K562 (cell line): ENCODE data around the gene DNAJC17. TPM values are rescaled to one million over a fixed set of nuclear protein-coding genes. Genes with fewer than 3 reads are reported as not detected.

Experiments used
- BCLAF1 ChIP-seq, 2 experiments: fragments of 450-650 bp in 1 of 2; IDR thresholded peaks; 2 replicates each; pipeline ENCODE4 v1.6.1; 2011 to 2017; ENCODE audit warnings: low read depth in 2 of 2, antibody characterized with exemption in 1 of 2, borderline replicate concordance in 1 of 2, low read length in 1 of 2, mild to moderate bottlenecking in 1 of 2, mixed read lengths in 1 of 2; ENCODE audit not compliant: control insufficient read depth in 1 of 2
- CBFA2T2 ChIP-seq: fragments of 450-650 bp; conservative IDR thresholded peaks from 2 replicates; pipeline ENCODE4 v1.6.1; 2017; ENCODE audit warnings: mild to moderate bottlenecking
- CREB5 ChIP-seq: fragments of 250-450 bp; sonication (Bioruptor Pico); IDR thresholded peaks from 2 replicates; pipeline ENCODE4 v1.5.0; 2020; ENCODE audit warnings: mild to moderate bottlenecking
- ETS1 ChIP-seq: conservative IDR thresholded peaks from 2 replicates; pipeline ENCODE4 v1.6.1; 2011; ENCODE audit warnings: low read depth, mild to moderate bottlenecking, low read length; ENCODE audit not compliant: control insufficient read depth
- ETV5 ChIP-seq: sonication (generic); formaldehyde crosslinking; IDR thresholded peaks from 2 replicates; pipeline ENCODE4 v1.4.0; 2020; ENCODE audit warnings: low read depth, mild to moderate bottlenecking, missing genetic modification reagents
- HDAC2 ChIP-seq: fragments of 450-650 bp; IDR thresholded peaks from 2 replicates; pipeline ENCODE4 v1.6.1; 2016; ENCODE audit warnings: mild to moderate bottlenecking
- KAT7 ChIP-seq: sonication (generic); formaldehyde crosslinking; IDR thresholded peaks from 2 replicates; pipeline ENCODE4 v1.8.0; 2022; ENCODE audit warnings: missing genetic modification reagents, mild to moderate bottlenecking, borderline replicate concordance
- KLF13 ChIP-seq: fragments of 450-650 bp; IDR thresholded peaks from 2 replicates; pipeline ENCODE4 v1.6.1; 2016; ENCODE audit warnings: missing genetic modification characterization, low read depth, mild to moderate bottlenecking, missing compliant biosample characterization, moderate library complexity, borderline replicate concordance
- LEF1 ChIP-seq: fragments of 450-650 bp; IDR thresholded peaks from 2 replicates; pipeline ENCODE4 v1.6.1; 2016; ENCODE audit warnings: mild to moderate bottlenecking
- MCM2 ChIP-seq: fragments of 450-650 bp; IDR thresholded peaks from 2 replicates; pipeline ENCODE4 v1.6.1; 2017; ENCODE audit warnings: low read depth, mild to moderate bottlenecking
- MXD1 ChIP-seq: fragments of 250-450 bp; sonication (Bioruptor Pico); IDR thresholded peaks from 2 replicates; pipeline ENCODE4 v1.8.0; 2021; ENCODE audit warnings: borderline replicate concordance, mild to moderate bottlenecking, moderate library complexity; ENCODE audit not compliant: poor library complexity, severe bottlenecking
- SIN3A ChIP-seq, 2 experiments: fragments of 150-350 bp in 1 of 2; IDR thresholded peaks; 2 replicates each; pipeline ENCODE4 v1.6.1; 2011 to 2016; ENCODE audit warnings: borderline replicate concordance in 2 of 2, low read depth in 2 of 2, low read length in 2 of 2, mild to moderate bottlenecking in 2 of 2, moderate library complexity in 2 of 2; ENCODE audit not compliant: control insufficient read depth in 1 of 2
- STAT6 ChIP-seq: sonication (generic); formaldehyde crosslinking; IDR thresholded peaks from 2 replicates; pipeline ENCODE4 v1.8.1; 2023; ENCODE audit warnings: mild to moderate bottlenecking, missing genetic modification reagents
- TAF15 ChIP-seq: fragments of 200-400 bp; formaldehyde crosslinking; IDR thresholded peaks from 2 replicates; pipeline ENCODE4 v1.6.1; 2017; ENCODE audit warnings: mild to moderate bottlenecking, low read depth, low read length, moderate library complexity
- TRIM24 ChIP-seq, 2 experiments: fragments of 450-650 bp; IDR thresholded peaks; 2 replicates each; pipeline ENCODE4 v1.6.1; 2016
- ZNF174 ChIP-seq: fragments of 250-450 bp; sonication (Bioruptor Pico); IDR thresholded peaks from 2 replicates; pipeline ENCODE4 v1.4.0; 2020; ENCODE audit warnings: mild to moderate bottlenecking
- ZNF311 ChIP-seq: fragments of 250-450 bp; sonication (Bioruptor Pico); IDR thresholded peaks from 2 replicates; pipeline ENCODE4 v1.4.0; 2020; ENCODE audit warnings: mild to moderate bottlenecking, moderate library complexity
- ZNF561 ChIP-seq: fragments of 450-650 bp; formaldehyde crosslinking; conservative IDR thresholded peaks from 2 replicates; pipeline ENCODE4 v1.4.0; 2020; ENCODE audit warnings: mild to moderate bottlenecking, moderate library complexity
- polyA plus RNA-seq, 8 experiments: library from polyadenylated mRNA; depleted of rRNA in 4 of 8; stranded (reverse) in 5 of 8; unstranded in 3 of 8; fragments of >200 nt; fragmentation: Nextera tagmentation in 2 of 8; fragmentation: Illumina TruSeq in 1 of 8; extraction: Ambion mirVana in 2 of 8; extraction: Trizol in 1 of 8; gene quantifications; 2 replicates each; pipeline versions ENCODE4 v1.2.1 to v1.2.3, GENCODE V29; 2011 to 2014; ENCODE audit warnings: inconsistent platforms in 1 of 8, missing spikeins in 1 of 8
- total RNA-seq, 7 experiments: library from RNA; depleted of rRNA in 6 of 7; stranded (reverse); fragments of >200 nt in 6 of 7; fragmentation: Illumina TruSeq in 2 of 7; extraction: Trizol in 2 of 7; gene quantifications; 2 replicates each; pipeline versions ENCODE4 v1.2.1 to v1.2.3, GENCODE V29; 2011 to 2021; ENCODE audit warnings: low replicate concordance in 1 of 7

The DNAJC17 gene
- total and polyA plus RNA-seq, 9 of the 15 experiments (the other 6 are each of a cell fraction or from before 2014, with no cell fraction given) = 2.4 to 79.4 (median 44.2) TPM

- TF ChIP-seq ETS1 = no peak
- TF ChIP-seq TAF15 = no peak
- TF ChIP-seq MCM2 = no peak
- TF ChIP-seq KAT7 = peak; percentile 86; the same call in 1 of the 2 replicates
- no peak for TF ChIP-seq ZNF174
- TF ChIP-seq LEF1 = no peak
- no peak for TF ChIP-seq BCLAF1 (IDR thresholded peaks at IDR 0.05; ENCODE audit: borderline replicate concordance in 1 of 2, control insufficient read depth in 1 of 2, low read depth in 2 of 2, low read length in 1 of 2)
- TF ChIP-seq ZNF561 = no peak
- TF ChIP-seq HDAC2 = peak; percentile 37; the same call in 1 of the 2 replicates
- TF ChIP-seq STAT6 (CRISPR knock-in tag) = no peak
- TF ChIP-seq CBFA2T2 = no peak
- TF ChIP-seq CREB5 (CRISPR knock-in tag) = no peak
- TF ChIP-seq KLF13 (tag) = no peak
- TF ChIP-seq TRIM24 (IDR thresholded peaks at IDR 0.05) = no peak
- no peak for TF ChIP-seq MXD1 (CRISPR knock-in tag)
- TF ChIP-seq SIN3A (IDR thresholded peaks at IDR 0.05; ENCODE audit: borderline replicate concordance in 2 of 2, control insufficient read depth in 1 of 2, low read depth in 2 of 2, low read length in 2 of 2) = no peak
- no peak for TF ChIP-seq ZNF311
- no peak for TF ChIP-seq ETV5 (CRISPR knock-in tag)
Measured at GRCh38 chr15:40847223-40847961, 40.1 kb upstream of the DNAJC17 start (continued).
